SK-N-SH treated with all-trans-retinoic acid at 6 μM for 48 hours (cell line): ENCODE results near the gene GRAMD1B.

Experiments
- ATAC-seq: fragments of 200-7000 bp; cut with Tn5 transposase; 3 replicates; pipeline ENCODE4 v1.9.1; 2020; ENCODE audit warnings: mild to moderate bottlenecking, moderate library complexity
- ARNTL ChIP-seq: fragments of 450-650 bp; formaldehyde crosslinking; IDR thresholded peaks from 2 replicates; pipeline ENCODE4 v1.5.0; 2020; ENCODE audit warnings: low read depth, mild to moderate bottlenecking, moderate library complexity, borderline replicate concordance
- BACH2 ChIP-seq: fragments of 250-450 bp; sonication (Bioruptor Pico); IDR thresholded peaks from 2 replicates; pipeline ENCODE4 v1.9.0; 2021; ENCODE audit warnings: mild to moderate bottlenecking, borderline replicate concordance
- CREB5 ChIP-seq: fragments of 250-450 bp; sonication (Bioruptor Pico); IDR thresholded peaks from 2 replicates; pipeline ENCODE4 v1.5.1; 2020; ENCODE audit warnings: low read depth, mild to moderate bottlenecking, moderate library complexity
- CSDC2 ChIP-seq: fragments of 250-450 bp; sonication (Bioruptor Pico); IDR thresholded peaks from 2 replicates; pipeline ENCODE4 v1.5.0; 2020; ENCODE audit warnings: mild to moderate bottlenecking, moderate library complexity
- CSRNP3 ChIP-seq: fragments of 250-450 bp; sonication (Bioruptor Pico); IDR thresholded peaks from 2 replicates; pipeline ENCODE4 v1.5.1; 2021; ENCODE audit warnings: mild to moderate bottlenecking, moderate library complexity
- ESRRG ChIP-seq: fragments of 250-450 bp; sonication (Bioruptor Pico); IDR thresholded peaks from 2 replicates; pipeline ENCODE4 v1.6.1; 2021; ENCODE audit warnings: mild to moderate bottlenecking
- GLIS3 ChIP-seq: fragments of 250-450 bp; sonication (Bioruptor Pico); IDR thresholded peaks from 2 replicates; pipeline ENCODE4 v1.5.0; 2020; ENCODE audit warnings: mild to moderate bottlenecking, moderate library complexity
- ISL1 ChIP-seq: fragments of 250-450 bp; sonication (Bioruptor Pico); IDR thresholded peaks from 2 replicates; pipeline ENCODE4 v2.1.2; 2022; ENCODE audit warnings: mild to moderate bottlenecking, moderate library complexity
- OSR1 ChIP-seq: fragments of 250-450 bp; sonication (Bioruptor Pico); IDR thresholded peaks from 2 replicates; pipeline ENCODE4 v1.8.0; 2022; ENCODE audit warnings: moderate library complexity, mild to moderate bottlenecking, inconsistent platforms
- PATZ1 ChIP-seq: fragments of 250-450 bp; sonication (Bioruptor Pico); IDR thresholded peaks from 2 replicates; pipeline ENCODE4 v1.8.0; 2020; ENCODE audit warnings: mild to moderate bottlenecking, moderate library complexity, borderline replicate concordance
- POU6F1 ChIP-seq: fragments of 250-450 bp; sonication (Bioruptor Pico); IDR thresholded peaks from 2 replicates; pipeline ENCODE4 v1.8.0; 2021; ENCODE audit warnings: low read depth, mild to moderate bottlenecking, moderate library complexity, borderline replicate concordance
- PPARA ChIP-seq: fragments of 250-450 bp; sonication (Bioruptor Pico); IDR thresholded peaks from 2 replicates; pipeline ENCODE4 v1.5.0; 2020; ENCODE audit warnings: mild to moderate bottlenecking, borderline replicate concordance
- SNAI2 ChIP-seq: fragments of 250-450 bp; sonication (Bioruptor Pico); IDR thresholded peaks from 2 replicates; pipeline ENCODE4 v1.5.0; 2020; ENCODE audit warnings: mild to moderate bottlenecking, moderate library complexity
- TOX ChIP-seq: fragments of 250-450 bp; sonication (Bioruptor Pico); IDR thresholded peaks from 2 replicates; pipeline ENCODE4 v1.8.0; 2021; ENCODE audit warnings: mild to moderate bottlenecking, moderate library complexity, borderline replicate concordance
- TSHZ2 ChIP-seq: fragments of 250-450 bp; sonication (Bioruptor Pico); IDR thresholded peaks from 2 replicates; pipeline ENCODE4 v1.5.0; 2020; ENCODE audit warnings: mild to moderate bottlenecking, moderate library complexity
- ZFP30 ChIP-seq: fragments of 450-650 bp; formaldehyde crosslinking; IDR thresholded peaks from 2 replicates; pipeline ENCODE4 v1.5.0; 2022; ENCODE audit warnings: mild to moderate bottlenecking, moderate library complexity
- ZNF8 ChIP-seq: fragments of 450-650 bp; formaldehyde crosslinking; IDR thresholded peaks from 2 replicates; pipeline ENCODE4 v1.5.0; 2020; ENCODE audit warnings: mild to moderate bottlenecking, moderate library complexity

GRAMD1B gene

GRCh38 chr11:123670081-123670480, 240.0 kb downstream of the GRAMD1B start:
- no peak for ATAC-seq
- TF ChIP-seq CREB5 (no peak), BACH2 (CRISPR knock-in tag) (no peak), PATZ1 (no peak), GLIS3 (CRISPR knock-in tag) (no peak)

- no peak for ATAC-seq
- no peak for TF ChIP-seq SNAI2 (CRISPR knock-in tag)
Observed at GRCh38 chr11:123671534-123671933, 241.5 kb downstream of the GRAMD1B start.

- TF ChIP-seq CSDC2 (no peak), TSHZ2 (no peak), POU6F1 (no peak), PATZ1 (no peak), OSR1 (no peak), PPARA (no peak), ESRRG (CRISPR knock-in tag) (no peak), TOX (no peak), ISL1 (CRISPR knock-in tag) (no peak), BACH2 (CRISPR knock-in tag) (no peak), ZFP30 (CRISPR knock-in tag) (no peak), CSRNP3 (CRISPR knock-in tag) (no peak)
- ATAC-seq = no peak
Observed at GRCh38 chr11:123672568-123672967, 242.5 kb downstream of the GRAMD1B start.

- TF ChIP-seq ESRRG (CRISPR knock-in tag) (no peak), ARNTL (CRISPR knock-in tag) (no peak), ZNF8 (CRISPR knock-in tag) (no peak), BACH2 (CRISPR knock-in tag) (no peak), TOX (no peak), PPARA (no peak)
- ATAC-seq = no peak
Observed at GRCh38 chr11:123674297-123674696, 244.2 kb downstream of the GRAMD1B start.
